ENCODE results near the gene MINDY4. TPM values are rescaled to one million over a fixed set of nuclear protein-coding genes. Genes with fewer than 3 reads are reported as not detected.

MINDY4 gene
- total RNA-seq, 1 experiment from 2014 or later: 9.2 TPM

GRCh38 chr7:30840141-30841024, 69.2 kb downstream of the MINDY4 start:
- Mint-ChIP-seq H3K4me1 (ENCODE audit: insufficient read depth, unreplicated experiment) (no peaks in the 10 kb centered on the region), H3K36me3 (ENCODE audit: insufficient read depth, unreplicated experiment) (peaks cover 31% of the 10 kb centered on the region), H3K4me3 (ENCODE audit: unreplicated experiment) (no peak overlapping the region), H3K27ac (ENCODE audit: low read depth, unreplicated experiment) (no peak overlapping the region), H3K27me3 (ENCODE audit: insufficient read depth, unreplicated experiment) (no peaks in the 10 kb centered on the region), H3K9me3 (ENCODE audit: unreplicated experiment) (no peaks in the 10 kb centered on the region)
- TF ChIP-seq CTCF (IDR thresholded peaks at IDR 0.05; ENCODE audit: unreplicated experiment): no peak
- intact Hi-C loops (cut with micrococcal nuclease): no loop called here
- no TSS peak for BruUV-seq (replicated peaks)
- ChIA-PET CTCF (interaction anchor here (0.6 kb wide), 1 partner anchor 1639 kb away, joined by 3 read pairs; no protein-coding TSS in a partner anchor), POLR2A (no interaction called here)
- DNase-seq (ENCODE audit: unreplicated experiment): no peak

GRCh38 chr7:30841025-30841735, 70.0 kb downstream of the MINDY4 start:
- Mint-ChIP-seq H3K27ac (ENCODE audit: low read depth, unreplicated experiment) (no peak overlapping the region), H3K9me3 (ENCODE audit: unreplicated experiment) (no peaks in the 10 kb centered on the region), H3K4me3 (ENCODE audit: unreplicated experiment) (no peak overlapping the region), H3K4me1 (ENCODE audit: insufficient read depth, unreplicated experiment) (no peaks in the 10 kb centered on the region), H3K36me3 (ENCODE audit: insufficient read depth, unreplicated experiment) (peaks cover 29% of the 10 kb centered on the region), H3K27me3 (ENCODE audit: insufficient read depth, unreplicated experiment) (no peaks in the 10 kb centered on the region)
- ChIA-PET CTCF (interaction anchor here (0.6 to 0.8 kb wide), 2 partner anchors 20 to 105 kb away, joined by 3 read pairs; no protein-coding TSS in a partner anchor), POLR2A (no interaction called here)
- intact Hi-C loops (cut with micrococcal nuclease): no loop called here
- TF ChIP-seq CTCF (IDR thresholded peaks at IDR 0.05; ENCODE audit: unreplicated experiment): no peak
- BruUV-seq (replicated peaks): no TSS peak
- no peak for DNase-seq (ENCODE audit: unreplicated experiment)

- H3K4me1 Mint-ChIP-seq (ENCODE audit: insufficient read depth, unreplicated experiment): no peaks in the 10 kb centered on the region
- intact Hi-C loops (cut with micrococcal nuclease): no loop called here
- H3K27ac Mint-ChIP-seq (ENCODE audit: low read depth, unreplicated experiment): no peak overlapping the region
- H3K9me3 Mint-ChIP-seq (ENCODE audit: unreplicated experiment): no peaks in the 10 kb centered on the region
- no peak overlapping the region for H3K4me3 Mint-ChIP-seq (ENCODE audit: unreplicated experiment)
- BruUV-seq (replicated peaks): no TSS peak
- no peaks in the 10 kb centered on the region for H3K27me3 Mint-ChIP-seq (ENCODE audit: insufficient read depth, unreplicated experiment)
- peaks cover 26% of the 10 kb centered on the region for H3K36me3 Mint-ChIP-seq (ENCODE audit: insufficient read depth, unreplicated experiment)
- POLR2A ChIA-PET: no interaction called here
- DNase-seq (ENCODE audit: unreplicated experiment): no peak
- CTCF ChIA-PET: interaction anchor here (0.8 kb wide), 1 partner anchor 104 kb away, joined by 3 read pairs; no protein-coding TSS in a partner anchor
- no peak for TF ChIP-seq CTCF (IDR thresholded peaks at IDR 0.05; ENCODE audit: unreplicated experiment)
Measured at GRCh38 chr7:30841801-30842541, 70.8 kb downstream of the MINDY4 start.

All from MCF 10A (cell line).